ENCODE results near the gene CD59. TPM values are rescaled to one million over a fixed set of nuclear protein-coding genes. Genes with fewer than 3 reads are reported as not detected.

CD59 gene
- total RNA-seq, 3 donors from 2014 or later, result 296 to 563 (median 375) TPM

DNA sequence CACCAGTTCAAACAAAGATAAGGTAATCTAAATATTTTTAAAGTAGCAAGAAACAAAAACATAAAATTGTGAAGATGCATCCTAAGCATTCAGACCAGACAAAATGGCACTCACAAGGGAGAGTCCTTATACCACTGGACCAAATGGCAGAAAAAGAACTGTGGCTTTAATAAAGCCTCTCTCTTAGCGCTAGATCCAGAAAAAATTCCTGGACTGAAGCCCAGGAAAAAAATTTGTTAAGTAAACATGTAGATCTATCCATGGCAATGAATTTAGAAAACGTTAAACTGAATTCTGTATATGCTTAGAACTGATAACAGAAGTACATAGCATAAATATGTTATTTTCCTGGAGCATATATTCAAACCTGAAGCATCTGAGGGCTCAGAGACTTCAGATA is 11.8 kb upstream of the CD59 start:
- H3K27me3 ChIP-seq, result no peaks in the 10 kb centered on the region
- no peak for DNase-seq (ENCODE audit: low spot score in 2 of 2)
- H3K9me3 ChIP-seq, result no peaks in the 10 kb centered on the region
- no peaks in the 10 kb centered on the region for H3K4me1 ChIP-seq
- peaks cover 11% of the 10 kb centered on the region for H3K36me3 ChIP-seq
- intact Hi-C loops (cut with DNase I; ENCODE audit: low total_unique reads), result no loop called here
- TF ChIP-seq, protein P1, sequence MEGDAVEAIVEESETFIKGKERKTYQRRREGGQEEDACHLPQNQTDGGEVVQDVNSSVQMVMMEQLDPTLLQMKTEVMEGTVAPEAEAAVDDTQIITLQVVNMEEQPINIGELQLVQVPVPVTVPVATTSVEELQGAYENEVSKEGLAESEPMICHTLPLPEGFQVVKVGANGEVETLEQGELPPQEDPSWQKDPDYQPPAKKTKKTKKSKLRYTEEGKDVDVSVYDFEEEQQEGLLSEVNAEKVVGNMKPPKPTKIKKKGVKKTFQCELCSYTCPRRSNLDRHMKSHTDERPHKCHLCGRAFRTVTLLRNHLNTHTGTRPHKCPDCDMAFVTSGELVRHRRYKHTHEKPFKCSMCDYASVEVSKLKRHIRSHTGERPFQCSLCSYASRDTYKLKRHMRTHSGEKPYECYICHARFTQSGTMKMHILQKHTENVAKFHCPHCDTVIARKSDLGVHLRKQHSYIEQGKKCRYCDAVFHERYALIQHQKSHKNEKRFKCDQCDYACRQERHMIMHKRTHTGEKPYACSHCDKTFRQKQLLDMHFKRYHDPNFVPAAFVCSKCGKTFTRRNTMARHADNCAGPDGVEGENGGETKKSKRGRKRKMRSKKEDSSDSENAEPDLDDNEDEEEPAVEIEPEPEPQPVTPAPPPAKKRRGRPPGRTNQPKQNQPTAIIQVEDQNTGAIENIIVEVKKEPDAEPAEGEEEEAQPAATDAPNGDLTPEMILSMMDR (IDR thresholded peaks at IDR 0.05), result no peak
- no peak for TF ChIP-seq POLR2AphosphoS5 (IDR thresholded peaks at IDR 0.05)
- no peak for TF ChIP-seq POLR2A (IDR thresholded peaks at IDR 0.05)
- no peak overlapping the region for H3K27ac ChIP-seq
- H3K4me3 ChIP-seq, result no peak overlapping the region

DNA sequence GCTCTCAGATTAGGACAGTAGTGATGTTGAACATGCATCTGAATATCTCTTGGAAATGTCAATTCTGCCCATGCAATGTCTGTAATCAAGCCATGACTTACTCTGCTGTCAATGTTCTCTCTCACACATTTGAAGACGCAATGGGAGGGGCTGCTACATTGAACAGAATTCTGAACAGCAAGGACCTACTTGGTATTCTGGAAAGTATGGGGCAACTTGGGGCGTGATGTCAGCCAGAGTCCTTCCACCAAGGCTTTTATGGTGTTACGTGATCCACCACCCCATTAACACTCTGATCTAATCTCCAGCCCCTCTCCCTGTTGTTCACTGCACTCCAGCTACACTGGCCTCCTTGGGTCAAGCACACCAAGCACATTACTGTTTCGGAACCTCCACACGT is 7.1 kb upstream of the CD59 start:
- intact Hi-C loops (cut with DNase I; ENCODE audit: low total_unique reads), result no loop called here
- Histone ChIP-seq H3K9me3 (no peaks in the 10 kb centered on the region), H3K4me3 (no peak overlapping the region), H3K27me3 (no peaks in the 10 kb centered on the region), H3K4me1 (no peaks in the 10 kb centered on the region), H3K27ac (no peak overlapping the region), H3K36me3 (no peaks in the 10 kb centered on the region)
- DNase-seq (ENCODE audit: low spot score in 2 of 2), result no peak
- TF ChIP-seq, protein P1 (IDR thresholded peaks at IDR 0.05), result no peak
- no peak for TF ChIP-seq POLR2AphosphoS5 (IDR thresholded peaks at IDR 0.05)

DNA sequence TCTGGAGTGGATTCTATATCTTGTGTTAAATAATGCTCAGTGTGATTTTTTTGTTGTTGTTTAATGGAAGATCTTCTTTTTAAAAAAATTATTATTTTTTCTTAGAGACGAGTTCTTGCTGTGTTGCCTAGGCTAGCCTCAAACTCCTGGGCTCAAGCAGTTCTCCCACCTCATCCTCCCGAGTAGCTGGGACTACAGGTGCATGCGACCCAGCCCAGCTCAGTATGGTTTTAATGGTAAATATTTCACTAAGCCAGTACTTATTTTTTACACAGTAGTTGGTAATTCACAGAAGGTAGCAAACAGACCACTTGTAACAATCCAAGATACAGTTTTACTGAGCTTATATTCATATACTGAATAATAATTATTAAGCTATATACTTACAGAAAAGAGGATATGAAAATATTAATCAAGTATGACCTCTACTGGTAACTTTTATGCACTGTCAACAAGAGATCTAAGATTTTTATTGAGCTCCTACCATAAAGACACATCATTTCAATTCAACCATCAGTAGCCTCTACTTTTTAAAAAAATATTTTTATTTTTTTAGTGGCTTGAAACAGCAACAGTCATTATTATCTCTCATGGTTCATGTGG is 6.1 kb upstream of the CD59 start:
- TF ChIP-seq, protein P1 (IDR thresholded peaks at IDR 0.05), result peak in 2 of 3 donors; percentile 38 to 61
- TF ChIP-seq POLR2A (IDR thresholded peaks at IDR 0.05), result no peak
- intact Hi-C loops (cut with DNase I; ENCODE audit: low total_unique reads), result no loop called here
- DNase-seq (ENCODE audit: low spot score in 2 of 2), result no peak
- Histone ChIP-seq H3K36me3 (no peaks in the 10 kb centered on the region), H3K9me3 (no peaks in the 10 kb centered on the region), H3K27me3 (no peaks in the 10 kb centered on the region), H3K4me3 (no peak overlapping the region), H3K4me1 (no peaks in the 10 kb centered on the region), H3K27ac (no peak overlapping the region)

DNA sequence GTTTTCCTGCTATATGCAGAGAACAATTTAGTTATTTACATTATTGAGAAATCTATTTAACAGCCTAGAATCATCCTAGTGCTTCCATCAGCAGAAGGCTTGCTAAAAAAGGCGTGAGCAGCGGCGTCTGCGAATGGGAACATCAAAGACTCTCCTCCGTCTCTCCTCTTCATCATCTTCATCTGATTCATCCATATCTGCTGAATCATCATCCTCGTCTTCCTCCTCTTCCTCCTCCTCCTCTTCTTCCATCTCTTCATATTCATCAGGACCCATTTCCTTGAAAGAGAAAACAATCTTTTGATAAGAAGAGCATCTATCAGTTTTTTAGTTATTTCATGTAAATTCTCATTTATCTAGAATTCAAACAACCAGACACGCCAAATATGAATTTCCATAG is 5.6 kb upstream of the CD59 start:
- DNase-seq (ENCODE audit: low spot score in 2 of 2), result no peak
- H3K4me1 ChIP-seq, result peaks cover 0 to 5% of the 10 kb centered on the region in 2 donors
- H3K27ac ChIP-seq, result no peak overlapping the region
- TF ChIP-seq, protein P1 (IDR thresholded peaks at IDR 0.05), result no peak
- intact Hi-C loops (cut with DNase I; ENCODE audit: low total_unique reads), result no loop called here
- no peaks in the 10 kb centered on the region for H3K36me3 ChIP-seq
- H3K27me3 ChIP-seq, result no peaks in the 10 kb centered on the region
- H3K4me3 ChIP-seq, result no peak overlapping the region
- no peaks in the 10 kb centered on the region for H3K9me3 ChIP-seq

DNA sequence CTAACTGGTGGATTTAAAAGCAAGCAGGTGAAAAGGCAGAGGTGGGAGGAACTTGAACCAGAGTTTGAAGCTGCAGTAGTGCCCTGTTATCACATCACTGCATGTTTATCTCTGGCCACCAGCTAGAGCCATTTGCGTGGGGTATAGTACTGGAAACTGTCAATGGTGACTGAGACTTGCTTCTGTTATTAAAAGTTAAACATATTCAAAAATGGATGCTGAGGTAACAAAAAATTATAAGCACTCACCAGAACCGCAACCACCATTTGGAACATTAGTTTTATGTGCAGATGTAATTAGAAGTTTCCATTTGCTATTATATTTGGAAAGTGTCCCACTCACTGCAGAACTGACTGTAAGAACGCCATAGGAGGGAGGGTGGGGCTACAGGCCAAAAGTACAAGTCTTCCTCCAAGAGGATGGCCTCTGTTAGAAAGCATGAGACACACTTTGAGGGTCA is 1.2 kb upstream of the CD59 start:
- Histone ChIP-seq H3K27me3 (no peaks in the 10 kb centered on the region), H3K9me3 (no peaks in the 10 kb centered on the region), H3K4me3 (peak overlapping the region in 1 of 3 donors; percentile 93), H3K27ac (peak overlapping the region; percentile 96 to 98), H3K4me1 (peaks cover under 1 to 13% of the 10 kb centered on the region in 2 donors), H3K36me3 (no peaks in the 10 kb centered on the region)
- intact Hi-C loops (cut with DNase I; ENCODE audit: low total_unique reads), result no loop called here
- no peak for DNase-seq (ENCODE audit: low spot score in 2 of 2)
- no peak for TF ChIP-seq POLR2AphosphoS5 (IDR thresholded peaks at IDR 0.05)
- TF ChIP-seq POLR2A (IDR thresholded peaks at IDR 0.05), result no peak
- TF ChIP-seq, protein P1 (IDR thresholded peaks at IDR 0.05), result no peak
